B cell (primary cell): ENCODE results near the gene PELI2.

Source experiments
- CTCF ChIP-seq: fragments of 200-600 bp; IDR thresholded peaks from one replicate; pipeline ENCODE4 v1.8.0; 2022; ENCODE audit warnings: antibody characterized with exemption, mild to moderate bottlenecking
- EZH2 ChIP-seq: IDR thresholded peaks from 2 replicates; pipeline ENCODE4 v1.6.1; 2012; ENCODE audit warnings: borderline replicate concordance, low read depth, mild to moderate bottlenecking, moderate library complexity, low read length; ENCODE audit not compliant: insufficient read depth, poor library complexity, severe bottlenecking

GRCh38 chr14:56118611-56119181 is 485 bp downstream of the PELI2 start:
- TF ChIP-seq EZH2 (no peak), CTCF (no peak)
